Natural killer cell treated with Interleukin-12 subunit alpha and Interleukin-12 subunit beta and Interleukin-15 and Interleukin-18, amount 100 ng/mL, for 72 hours (primary cell): ENCODE results near the gene CA7. TPM values are rescaled to one million over a fixed set of nuclear protein-coding genes. Genes with fewer than 3 reads are reported as not detected.
"Not testable (repeated sequence)": the region's sequence is repeated elsewhere in the genome, so short reads cannot be mapped to it uniquely, and the experiment has no call there.

Experiments
- ATAC-seq, 2 donors: fragments of 150-1000 bp; cut with Tn5 transposase in 1 of 2; sonication (Bioruptor Pico), chemical (Tn5 transposase) in 1 of 2; 2 replicates each; pipeline ENCODE4 v1.10.0; 2021
- DNase-seq: peaks from one replicate; pipeline ENCODE4 v3.0.0; 2022; ENCODE audit warnings: low spot score
- H3K27ac Mint-ChIP-seq, 2 donors: 1 replicate in 1 of 2; 2 replicates in 1 of 2; pipeline ENCODE4 v1.8.0; 2022; ENCODE audit warnings: mixed read lengths in 2 of 2, mild to moderate bottlenecking in 1 of 2, moderate library complexity in 1 of 2
- H3K27me3 Mint-ChIP-seq, 2 donors: 1 replicate in 1 of 2; 2 replicates in 1 of 2; pipeline ENCODE4 v1.8.0; 2022; ENCODE audit warnings: mixed read lengths in 2 of 2
- H3K36me3 Mint-ChIP-seq: one replicate; pipeline ENCODE4 v1.8.0; 2022; ENCODE audit warnings: mixed read lengths
- H3K4me1 Mint-ChIP-seq, 2 donors: 1 replicate in 1 of 2; 2 replicates in 1 of 2; pipeline ENCODE4 v1.8.0; 2022; ENCODE audit warnings: low read depth in 2 of 2, mixed read lengths in 2 of 2, mild to moderate bottlenecking in 1 of 2
- H3K4me3 Mint-ChIP-seq: one replicate; pipeline ENCODE4 v1.8.0; 2022; ENCODE audit warnings: mixed read lengths
- H3K9me3 Mint-ChIP-seq: 2 replicates; pipeline ENCODE4 v1.8.0; 2022; ENCODE audit warnings: mixed read lengths
- total RNA-seq, 2 donors: library from RNA; stranded (reverse); gene quantifications; one replicate each; pipeline ENCODE4 v1.2.3, GENCODE V29; 2022

Gene CA7
- total RNA-seq, 2 donors from 2014 or later: not detected

- H3K27ac Mint-ChIP-seq: no peak overlapping the region
- H3K4me1 Mint-ChIP-seq: peaks cover 16 to 23% of the 10 kb centered on the region in 2 donors
- no peaks in the 10 kb centered on the region for H3K9me3 Mint-ChIP-seq
- no peak overlapping the region for H3K4me3 Mint-ChIP-seq
- peaks cover 7% of the 10 kb centered on the region for H3K36me3 Mint-ChIP-seq
- no peaks in the 10 kb centered on the region for H3K27me3 Mint-ChIP-seq
- ATAC-seq (no peak), DNase-seq (no peak)
Observed at GRCh38 chr16:66886914-66887313, 42.7 kb downstream of the CA7 start.

- H3K36me3 Mint-ChIP-seq: peaks cover 7% of the 10 kb centered on the region
- no peak overlapping the region for H3K4me3 Mint-ChIP-seq
- H3K9me3 Mint-ChIP-seq: no peaks in the 10 kb centered on the region
- H3K4me1 Mint-ChIP-seq: peaks cover 19 to 25% of the 10 kb centered on the region in 2 donors
- DNase-seq (no peak), ATAC-seq (no peak)
- H3K27ac Mint-ChIP-seq: peak overlapping the region in 1 of 2 donors; percentile 37
- H3K27me3 Mint-ChIP-seq: no peaks in the 10 kb centered on the region
Observed at GRCh38 chr16:66888647-66889615, 44.7 kb downstream of the CA7 start.

GRCh38 chr16:66889622-66890021 is 45.4 kb downstream of the CA7 start:
- Mint-ChIP-seq H3K9me3 (no peaks in the 10 kb centered on the region), H3K27me3 (no peaks in the 10 kb centered on the region), H3K4me1 (peaks cover 23 to 26% of the 10 kb centered on the region in 2 donors), H3K36me3 (peaks cover 7% of the 10 kb centered on the region), H3K27ac (peak overlapping the region in 1 of 2 donors; percentile 35), H3K4me3 (no peak overlapping the region)
- DNase-seq (no peak), ATAC-seq (no peak)

- Mint-ChIP-seq H3K36me3 (peaks cover 7% of the 10 kb centered on the region), H3K9me3 (no peaks in the 10 kb centered on the region)
- ATAC-seq: no peak
Observed at GRCh38 chr16:66890799-66891198, 46.6 kb downstream of the CA7 start.

GRCh38 chr16:66891360-66891759 is 47.1 kb downstream of the CA7 start:
- no peak for DNase-seq
- Mint-ChIP-seq H3K4me3 (no peak overlapping the region), H3K36me3 (peaks cover 6% of the 10 kb centered on the region), H3K27me3 (no peaks in the 10 kb centered on the region), H3K9me3 (no peaks in the 10 kb centered on the region), H3K27ac (peak overlapping the region in 1 of 2 donors; percentile 43), H3K4me1 (peaks cover 20 to 29% of the 10 kb centered on the region in 2 donors)
- no peak for ATAC-seq

More at GRCh38 chr16:66890799-66891198, 46.6 kb downstream of the CA7 start:
- H3K27ac Mint-ChIP-seq: peak overlapping the region in 1 of 2 donors; percentile 43
- no peak for DNase-seq
- no peak overlapping the region for H3K4me3 Mint-ChIP-seq
- H3K4me1 Mint-ChIP-seq: peaks cover 21 to 26% of the 10 kb centered on the region in 2 donors
- H3K27me3 Mint-ChIP-seq: no peaks in the 10 kb centered on the region

GRCh38 chr16:66891797-66892196 is 47.6 kb downstream of the CA7 start:
- DNase-seq: no peak
- H3K27ac Mint-ChIP-seq: peak overlapping the region in 1 of 2 donors; percentile 43
- peaks cover 15 to 25% of the 10 kb centered on the region in 2 donors for H3K4me1 Mint-ChIP-seq
- no peaks in the 10 kb centered on the region for H3K27me3 Mint-ChIP-seq
- H3K9me3 Mint-ChIP-seq: no peaks in the 10 kb centered on the region
- no peak overlapping the region for H3K4me3 Mint-ChIP-seq
- ATAC-seq: no peak
- peaks cover 2% of the 10 kb centered on the region for H3K36me3 Mint-ChIP-seq

GRCh38 chr16:66894055-66894454 is 49.8 kb downstream of the CA7 start:
- Mint-ChIP-seq H3K9me3 (no peaks in the 10 kb centered on the region), H3K27ac (peak overlapping the region in 1 of 2 donors; percentile 5)

GRCh38 chr16:66894948-66895688 is 50.9 kb downstream of the CA7 start:
- H3K4me3 Mint-ChIP-seq: no peak overlapping the region
- ATAC-seq (peak; percentile 77 to 83), DNase-seq (peak; percentile 74)
- H3K27me3 Mint-ChIP-seq: no peaks in the 10 kb centered on the region
- no peaks in the 10 kb centered on the region for H3K36me3 Mint-ChIP-seq
- H3K4me1 Mint-ChIP-seq: peaks cover 13 to 22% of the 10 kb centered on the region in 2 donors
- peak overlapping the region in 1 of 2 donors; percentile 5 for H3K27ac Mint-ChIP-seq
- H3K9me3 Mint-ChIP-seq: no peaks in the 10 kb centered on the region

More at GRCh38 chr16:66894055-66894454, 49.8 kb downstream of the CA7 start:
- Mint-ChIP-seq H3K36me3 (no peaks in the 10 kb centered on the region), H3K4me3 (no peak overlapping the region), H3K4me1 (peaks cover 13 to 17% of the 10 kb centered on the region in 2 donors), H3K27me3 (no peaks in the 10 kb centered on the region)
- ATAC-seq (no peak), DNase-seq (no peak)

- Mint-ChIP-seq H3K27ac (no peak overlapping the region), H3K27me3 (no peaks in the 10 kb centered on the region)
- ATAC-seq: no peak
Observed at GRCh38 chr16:66895689-66895979, 51.4 kb downstream of the CA7 start.

GRCh38 chr16:66895999-66896398 is 51.8 kb downstream of the CA7 start:
- Mint-ChIP-seq H3K4me3 (no peak overlapping the region), H3K4me1 (peaks cover 13 to 22% of the 10 kb centered on the region in 2 donors), H3K9me3 (no peaks in the 10 kb centered on the region), H3K36me3 (no peaks in the 10 kb centered on the region), H3K27me3 (no peaks in the 10 kb centered on the region), H3K27ac (no peak overlapping the region)
- no peak for DNase-seq
- ATAC-seq: no peak

More at GRCh38 chr16:66895689-66895979, 51.4 kb downstream of the CA7 start:
- Mint-ChIP-seq H3K4me3 (no peak overlapping the region), H3K36me3 (no peaks in the 10 kb centered on the region), H3K9me3 (no peaks in the 10 kb centered on the region), H3K4me1 (peaks cover 13 to 22% of the 10 kb centered on the region in 2 donors)
- DNase-seq: no peak

GRCh38 chr16:66896682-66897081 is 52.5 kb downstream of the CA7 start:
- not testable (repeated sequence) for H3K36me3 Mint-ChIP-seq, H3K9me3 Mint-ChIP-seq, ATAC-seq, H3K27me3 Mint-ChIP-seq, H3K27ac Mint-ChIP-seq, H3K4me3 Mint-ChIP-seq, DNase-seq
- H3K4me1 Mint-ChIP-seq: peaks cover 13 to 22% of the 10 kb centered on the region in 2 donors

- no peaks in the 10 kb centered on the region for H3K27me3 Mint-ChIP-seq
- peaks cover 7 to 16% of the 10 kb centered on the region in 2 donors for H3K4me1 Mint-ChIP-seq
- H3K36me3 Mint-ChIP-seq: no peaks in the 10 kb centered on the region
- no peak overlapping the region for H3K27ac Mint-ChIP-seq
- no peaks in the 10 kb centered on the region for H3K9me3 Mint-ChIP-seq
- no peak for DNase-seq
- ATAC-seq: no peak
- no peak overlapping the region for H3K4me3 Mint-ChIP-seq
Observed at GRCh38 chr16:66898207-66898606, 54.0 kb downstream of the CA7 start.

GRCh38 chr16:66898933-66899309 is 54.7 kb downstream of the CA7 start:
- ATAC-seq (no peak), DNase-seq (no peak)
- Mint-ChIP-seq H3K27ac (peak overlapping the region in 1 of 2 donors; percentile 28), H3K9me3 (no peaks in the 10 kb centered on the region), H3K27me3 (no peaks in the 10 kb centered on the region), H3K4me3 (no peak overlapping the region), H3K4me1 (peaks cover 7 to 15% of the 10 kb centered on the region in 2 donors), H3K36me3 (no peaks in the 10 kb centered on the region)
